H9 (cell line): ENCODE data around the gene LRRC41. TPM values are rescaled to one million over a fixed set of nuclear protein-coding genes. Genes with fewer than 3 reads are reported as not detected.

ENCODE experiments used
- DNase-seq: peaks from one replicate; pipeline ENCODE4 v3.0.0-alpha.2; 2017
- H2AFZ ChIP-seq: one replicate; pipeline ENCODE4 v1.6.1; 2013; ENCODE audit warnings: mild to moderate bottlenecking, low read length, control low read depth, moderate library complexity
- H2AK5ac ChIP-seq: 2 replicates; pipeline ENCODE4 v1.6.1; 2013; ENCODE audit warnings: low read length, control low read depth, mixed read lengths; ENCODE audit not compliant: insufficient read length
- H2BK120ac ChIP-seq: one replicate; pipeline ENCODE4 v1.6.1; 2013; ENCODE audit warnings: low read depth, mild to moderate bottlenecking, low read length, control low read depth, inconsistent platforms; ENCODE audit not compliant: poor library complexity, severe bottlenecking
- H2BK12ac ChIP-seq: 2 replicates; pipeline ENCODE4 v1.6.1; 2013; ENCODE audit warnings: low read length, control low read depth, mixed read lengths, low read depth; ENCODE audit not compliant: insufficient read length
- H2BK15ac ChIP-seq: 2 replicates; pipeline ENCODE4 v1.6.1; 2013; ENCODE audit warnings: low read depth, low read length, control low read depth
- H2BK20ac ChIP-seq: one replicate; pipeline ENCODE4 v1.6.1; 2013; ENCODE audit warnings: low read depth, mild to moderate bottlenecking, low read length, control low read depth, inconsistent platforms; ENCODE audit not compliant: poor library complexity, severe bottlenecking
- H2BK5ac ChIP-seq: 2 replicates; pipeline ENCODE4 v1.6.1; 2013; ENCODE audit warnings: low read length, control low read depth, mixed read lengths; ENCODE audit not compliant: insufficient read length
- H3K14ac ChIP-seq: 2 replicates; pipeline ENCODE4 v1.6.1; 2013; ENCODE audit warnings: low read length, control low read depth; ENCODE audit not compliant: insufficient read depth
- H3K18ac ChIP-seq: 2 replicates; pipeline ENCODE4 v1.6.1; 2013; ENCODE audit warnings: low read depth, mild to moderate bottlenecking, mixed read lengths, low read length, control low read depth; ENCODE audit not compliant: insufficient read length
- H3K23ac ChIP-seq: 2 replicates; pipeline ENCODE4 v1.6.1; 2013; ENCODE audit warnings: low read length, control low read depth, mixed read lengths, low read depth; ENCODE audit not compliant: insufficient read length
- H3K23me2 ChIP-seq: 2 replicates; pipeline ENCODE4 v1.6.1; 2013; ENCODE audit warnings: low read depth, mild to moderate bottlenecking, mixed read lengths, low read length, control low read depth; ENCODE audit not compliant: insufficient read length, poor library complexity, severe bottlenecking
- H3K27ac ChIP-seq: 2 replicates; pipeline ENCODE4 v1.5.1; 2013; ENCODE audit warnings: low read length, control low read depth, mixed read lengths, low read depth; ENCODE audit not compliant: insufficient read length
- H3K27me3 ChIP-seq: 2 replicates; pipeline ENCODE4 v1.6.1; 2013; ENCODE audit warnings: low read length, control low read depth, inconsistent platforms; ENCODE audit not compliant: insufficient read depth
- H3K4ac ChIP-seq: 2 replicates; pipeline ENCODE4 v1.6.1; 2013; ENCODE audit warnings: low read depth, mild to moderate bottlenecking, control low read depth, inconsistent platforms, low read length, moderate library complexity
- H3K4me1 ChIP-seq: 2 replicates; pipeline ENCODE4 v1.6.1; 2013; ENCODE audit warnings: low read length, control low read depth, inconsistent platforms; ENCODE audit not compliant: insufficient read depth
- H3K4me2 ChIP-seq: 2 replicates; pipeline ENCODE4 v1.6.1; 2013; ENCODE audit warnings: low read length, control low read depth, mixed read lengths; ENCODE audit not compliant: insufficient read length, insufficient read depth
- H3K56ac ChIP-seq: 2 replicates; pipeline ENCODE4 v1.6.1; 2013; ENCODE audit warnings: low read depth, mild to moderate bottlenecking, mixed read lengths, low read length, control low read depth; ENCODE audit not compliant: insufficient read length
- H3K79me1 ChIP-seq: 2 replicates; pipeline ENCODE4 v1.6.1; 2013; ENCODE audit warnings: low read depth, mild to moderate bottlenecking, moderate library complexity, low read length, control low read depth, inconsistent platforms; ENCODE audit not compliant: insufficient read depth, poor library complexity, severe bottlenecking
- H3K79me2 ChIP-seq: 2 replicates; pipeline ENCODE4 v1.6.1; 2013; ENCODE audit warnings: low read length, control low read depth, inconsistent platforms; ENCODE audit not compliant: insufficient read depth
- H3K9ac ChIP-seq: 2 replicates; pipeline ENCODE4 v1.6.1; 2013; ENCODE audit warnings: low read length, control low read depth, mixed read lengths; ENCODE audit not compliant: insufficient read length; ENCODE audit errors: extremely low read depth
- H3K9me3 ChIP-seq: one replicate; pipeline ENCODE4 v1.6.1; 2013; ENCODE audit warnings: low read depth, low read length, inconsistent platforms; ENCODE audit not compliant: control insufficient read depth
- H3T11ph ChIP-seq: one replicate; pipeline ENCODE4 v1.6.1; 2013; ENCODE audit warnings: mild to moderate bottlenecking, low read length, control low read depth, inconsistent platforms
- H4K20me1 ChIP-seq: one replicate; pipeline ENCODE4 v1.6.1; 2013; ENCODE audit not compliant: control insufficient read depth, insufficient read length, insufficient read depth
- H4K5ac ChIP-seq: 2 replicates; pipeline ENCODE4 v1.6.1; 2013; ENCODE audit warnings: low read depth, mild to moderate bottlenecking, mixed read lengths, low read length, control low read depth; ENCODE audit not compliant: insufficient read length
- H4K8ac ChIP-seq: replicated peaks from 2 replicates; pipeline ENCODE4 v1.6.1; 2013; ENCODE audit warnings: low read length, control low read depth, mixed read lengths, low read depth; ENCODE audit not compliant: insufficient read length
- H4K91ac ChIP-seq: 2 replicates; pipeline ENCODE4 v1.6.1; 2013; ENCODE audit warnings: low read depth, mild to moderate bottlenecking, moderate library complexity, mixed read lengths, low read length, control low read depth; ENCODE audit not compliant: insufficient read length
- H3K27ac Mint-ChIP-seq, 3 experiments: 2 replicates in 2 of 3; 3 replicates in 1 of 3; pipeline ENCODE4 v1.8.0; 2020 to 2021; ENCODE audit warnings: mixed read lengths in 3 of 3, mild to moderate bottlenecking in 1 of 3, moderate library complexity in 1 of 3
- H3K27me3 Mint-ChIP-seq: 2 replicates; pipeline ENCODE4 v1.8.0; 2021; ENCODE audit warnings: low read depth, mild to moderate bottlenecking, moderate library complexity, mixed read lengths
- H3K36me3 Mint-ChIP-seq, 3 experiments: 2 replicates in 2 of 3; 3 replicates in 1 of 3; pipeline ENCODE4 v1.8.0; 2020 to 2021; ENCODE audit warnings: low read depth in 3 of 3, mixed read lengths in 3 of 3; ENCODE audit not compliant: insufficient read depth in 1 of 3
- H3K4me1 Mint-ChIP-seq, 2 experiments: 2 replicates each; pipeline ENCODE4 v1.8.0; 2020; ENCODE audit warnings: mixed read lengths in 2 of 2
- H3K4me3 Mint-ChIP-seq, 2 experiments: 2 replicates in 1 of 2; 3 replicates in 1 of 2; pipeline ENCODE4 v1.8.0; 2020 to 2021; ENCODE audit warnings: mild to moderate bottlenecking in 2 of 2, mixed read lengths in 2 of 2, moderate library complexity in 1 of 2
- H3K9me3 Mint-ChIP-seq, 2 experiments: 2 replicates in 1 of 2; 3 replicates in 1 of 2; pipeline ENCODE4 v1.8.0; 2020; ENCODE audit warnings: mild to moderate bottlenecking in 2 of 2, mixed read lengths in 2 of 2, moderate library complexity in 1 of 2
- WGBS: extraction: QIAGEN DNeasy Blood & Tissue Kit; methylation state at CpG from one replicate; pipeline ENCODE4 v1.1.7; 2013; ENCODE audit warnings: missing lambda C conversion rate, low lambda C conversion rate, mixed read lengths; ENCODE audit not compliant: insufficient read length; ENCODE audit errors: extremely low coverage; 5-methylcytosine and 5-hydroxymethylcytosine counted together
- total RNA-seq: library from RNA; stranded (reverse); gene quantifications from 2 replicates; pipeline ENCODE4 v1.2.1, GENCODE V29; 2021
- TF ChIP-seq, protein P1 (sequence below): fragments of 200-600 bp; sonication (generic); conservative IDR thresholded peaks from 3 replicates; pipeline ENCODE4 v1.8.0; 2021; ENCODE audit warnings: antibody characterized with exemption, mild to moderate bottlenecking

LRRC41 gene
- total RNA-seq, 1 experiment from 2014 or later, result 62.6 TPM

DNA sequence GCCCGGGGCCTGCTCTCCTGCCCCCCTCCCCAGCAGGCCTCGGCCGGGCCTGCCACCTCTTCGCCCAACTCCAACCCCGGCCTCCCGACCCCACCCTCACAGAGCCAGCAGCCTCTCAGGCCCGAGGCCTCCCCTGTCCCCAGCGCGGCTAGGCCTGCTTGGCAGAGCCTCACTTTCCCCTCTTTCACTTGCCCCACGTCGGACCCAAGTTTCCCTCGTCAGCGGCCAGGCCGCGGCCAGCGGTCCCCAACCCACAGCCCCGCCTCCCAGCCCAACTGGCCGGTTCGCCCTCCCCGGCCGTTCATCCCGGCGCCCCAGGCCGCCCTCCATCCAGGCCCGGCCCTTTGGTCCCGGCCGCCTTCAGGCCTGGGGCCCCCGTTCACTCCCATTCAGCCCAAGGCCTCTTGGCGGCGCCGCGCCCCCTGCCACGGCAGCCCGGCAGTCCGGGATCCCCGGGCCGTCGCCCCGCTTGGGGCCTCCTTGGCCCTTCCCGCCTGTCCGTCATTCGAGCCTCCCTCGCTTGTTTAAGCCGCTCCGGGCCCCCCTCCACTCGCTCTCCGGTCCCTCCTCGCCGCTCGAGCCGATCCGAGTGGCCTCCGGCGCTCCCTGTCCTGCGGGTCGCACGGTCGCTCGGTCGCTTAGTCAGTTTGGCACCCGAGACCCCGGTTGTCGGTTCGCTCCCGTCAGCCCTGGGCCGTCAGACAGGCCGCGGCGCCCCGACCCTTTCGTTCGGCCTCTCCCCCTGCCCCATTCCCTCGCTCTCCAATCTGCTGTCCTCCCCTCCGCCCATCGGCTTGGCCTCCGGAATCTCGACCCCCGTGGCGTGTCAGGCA, 1.4 kb downstream of the LRRC41 start:
- Histone ChIP-seq H3K18ac (peak overlapping the region; percentile 39), H2BK5ac (no peak overlapping the region), H4K91ac (no peak overlapping the region), H3K79me2 (peaks cover 38% of the 10 kb centered on the region; the same call in 1 of the 2 replicates), H3K23me2 (peaks cover 13% of the 10 kb centered on the region), H3K4ac (no peak overlapping the region), H2BK20ac (no peak overlapping the region), H2AK5ac (no peak overlapping the region), H3K23ac (no peak overlapping the region), H4K20me1 (no peaks in the 10 kb centered on the region), H3K79me1 (peaks cover 4% of the 10 kb centered on the region), H2AFZ (no peak overlapping the region), H2BK15ac (no peak overlapping the region), H3K14ac (peak overlapping the region; percentile 61), H4K8ac (no peak overlapping the region), H3K9me3 (no peaks in the 10 kb centered on the region), H3K56ac (no peak overlapping the region), H2BK12ac (no peak overlapping the region), H3T11ph (no peak overlapping the region), H3K27ac (no peak overlapping the region), H4K5ac (no peak overlapping the region), H3K9ac (peak overlapping the region; percentile 39), H3K4me2 (peak overlapping the region; percentile 61), H3K27me3 (no peaks in the 10 kb centered on the region), H3K4me1 (no peaks in the 10 kb centered on the region; the same call in 1 of the 2 replicates), H2BK120ac (no peak overlapping the region)
- TF ChIP-seq, protein P1, sequence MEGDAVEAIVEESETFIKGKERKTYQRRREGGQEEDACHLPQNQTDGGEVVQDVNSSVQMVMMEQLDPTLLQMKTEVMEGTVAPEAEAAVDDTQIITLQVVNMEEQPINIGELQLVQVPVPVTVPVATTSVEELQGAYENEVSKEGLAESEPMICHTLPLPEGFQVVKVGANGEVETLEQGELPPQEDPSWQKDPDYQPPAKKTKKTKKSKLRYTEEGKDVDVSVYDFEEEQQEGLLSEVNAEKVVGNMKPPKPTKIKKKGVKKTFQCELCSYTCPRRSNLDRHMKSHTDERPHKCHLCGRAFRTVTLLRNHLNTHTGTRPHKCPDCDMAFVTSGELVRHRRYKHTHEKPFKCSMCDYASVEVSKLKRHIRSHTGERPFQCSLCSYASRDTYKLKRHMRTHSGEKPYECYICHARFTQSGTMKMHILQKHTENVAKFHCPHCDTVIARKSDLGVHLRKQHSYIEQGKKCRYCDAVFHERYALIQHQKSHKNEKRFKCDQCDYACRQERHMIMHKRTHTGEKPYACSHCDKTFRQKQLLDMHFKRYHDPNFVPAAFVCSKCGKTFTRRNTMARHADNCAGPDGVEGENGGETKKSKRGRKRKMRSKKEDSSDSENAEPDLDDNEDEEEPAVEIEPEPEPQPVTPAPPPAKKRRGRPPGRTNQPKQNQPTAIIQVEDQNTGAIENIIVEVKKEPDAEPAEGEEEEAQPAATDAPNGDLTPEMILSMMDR, result peak; percentile 49; the same call in 2 of the 3 replicates
- Mint-ChIP-seq H3K9me3 (peaks cover 0 to 3% of the 10 kb centered on the region in 2 experiments; a peak in 1 of 5 replicates), H3K4me1 (peaks cover 35 to 50% of the 10 kb centered on the region in 2 experiments), H3K27me3 (no peaks in the 10 kb centered on the region; the same call in 1 of the 2 replicates), H3K4me3 (peak overlapping the region; percentile 100), H3K27ac (peak overlapping the region; percentile 66 to 97 (median 80)), H3K36me3 (peaks cover 24 to 31% (median 31%) of the 10 kb centered on the region in 3 experiments)
- WGBS, result no CpG with 5 or more reads among the region's 79 CpGs
- DNase-seq, result peak; percentile 54
